NOMO-1 treated with DMSO at 0.1 percent for 48 hours (cell line): ENCODE measurements around the gene GRB2.
"Not testable (repeated sequence)": the region's sequence is repeated elsewhere in the genome, so short reads cannot be mapped to it uniquely, and the experiment has no call there.

Experiments
- DNase-seq: peaks from one replicate; lab custom pipeline; 2025; ENCODE audit not compliant: unreplicated experiment; lab: John Stamatoyannopoulos, UW

The GRB2 gene

DNA sequence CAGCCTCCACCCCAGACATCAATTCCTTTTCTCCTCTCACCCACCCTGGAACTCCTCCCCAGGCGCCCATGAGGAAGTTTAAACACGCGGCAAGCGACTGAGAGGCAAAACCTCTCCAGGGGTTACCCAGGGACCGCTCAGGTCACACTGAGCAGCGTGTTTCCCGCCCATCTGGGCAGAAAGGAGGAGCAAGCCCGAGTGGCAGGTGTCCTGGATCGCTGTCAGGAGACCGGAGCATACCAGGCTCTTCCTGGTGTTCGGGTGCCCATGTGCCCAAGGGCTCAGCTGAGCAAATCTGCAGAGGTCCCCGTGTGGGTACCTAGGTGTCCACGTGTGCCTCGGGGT, 116.7 kb downstream of the GRB2 start:
- no peak for DNase-seq

DNA sequence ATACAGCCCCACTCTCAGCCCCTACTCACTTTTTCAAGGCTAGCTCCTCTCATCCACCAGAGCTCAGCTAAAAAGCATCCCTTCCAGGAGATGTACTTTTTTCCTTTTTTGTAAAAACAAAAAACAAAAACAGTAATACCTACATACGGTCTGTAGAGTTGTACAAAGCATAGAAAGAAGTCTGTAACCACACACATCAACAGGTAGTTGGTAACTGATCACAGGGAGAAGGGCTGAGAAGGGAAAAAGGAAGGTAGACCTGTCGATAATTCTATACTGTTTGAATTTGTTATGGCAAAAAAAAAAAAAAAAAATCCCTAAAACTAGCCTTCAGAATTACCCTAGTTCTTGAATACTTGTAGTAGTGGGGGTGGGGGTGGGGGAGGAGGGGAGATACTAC, 117.1 kb downstream of the GRB2 start:
- no peak for DNase-seq

DNA sequence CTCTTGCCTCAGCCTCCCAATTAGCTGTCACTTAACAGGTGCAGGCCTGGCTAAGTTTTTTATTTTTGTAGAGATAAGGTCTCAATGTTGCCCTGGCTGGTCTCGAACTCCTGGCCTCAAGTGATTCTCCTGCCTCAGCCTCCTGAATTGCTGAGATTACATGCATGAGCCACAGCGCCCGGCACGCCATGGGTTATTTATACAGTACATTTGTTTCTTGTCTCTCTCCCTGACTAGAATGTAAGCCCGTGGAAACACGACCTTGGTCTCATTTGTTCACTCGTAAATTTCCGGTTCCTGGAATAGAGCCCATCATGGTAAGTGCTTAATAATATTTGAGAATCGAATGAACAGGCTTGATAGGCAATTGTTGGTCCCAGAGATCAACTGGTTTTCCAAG, 118.3 kb downstream of the GRB2 start:
- DNase-seq = no peak

DNA sequence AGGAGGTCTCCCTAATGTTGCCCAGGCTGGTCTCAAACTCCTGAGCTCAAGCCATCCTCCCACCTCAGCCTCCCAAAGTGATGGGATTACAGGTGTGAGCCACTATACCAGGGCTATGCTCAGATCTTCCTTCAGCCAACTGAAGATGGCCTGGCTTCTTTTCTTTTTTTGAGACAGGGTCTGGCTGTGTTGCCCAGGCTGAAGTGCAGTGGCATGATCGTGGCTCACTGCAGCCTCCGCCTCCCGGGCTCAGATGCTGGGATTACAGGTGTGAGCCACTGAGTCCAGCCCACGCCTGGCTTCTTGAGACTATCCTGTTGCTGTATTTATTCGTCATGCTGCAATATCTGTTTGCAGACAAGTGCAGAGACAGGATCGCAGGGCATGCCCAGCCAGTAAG, 120.4 kb downstream of the GRB2 start:
- DNase-seq = no peak

DNA sequence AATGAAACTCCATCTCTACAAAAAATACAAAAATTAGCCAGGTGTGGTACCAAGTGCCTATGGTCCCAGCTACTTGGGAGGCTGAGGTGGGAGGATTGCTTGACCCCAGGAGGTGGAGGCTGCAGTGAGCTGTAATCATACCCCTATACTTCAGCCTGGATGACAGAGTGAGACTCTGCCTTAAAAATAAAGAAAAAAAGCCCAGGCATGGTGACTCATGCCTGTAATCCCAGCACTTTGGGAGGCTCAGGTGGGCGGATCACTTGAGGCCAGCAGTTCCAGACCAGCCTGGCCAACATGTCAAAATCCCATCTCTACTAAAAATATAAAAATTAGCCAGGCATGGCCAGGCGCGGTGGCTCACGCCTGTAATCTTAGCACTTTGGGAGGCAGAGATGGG, 125.3 kb downstream of the GRB2 start:
- not testable (repeated sequence) for DNase-seq

DNA sequence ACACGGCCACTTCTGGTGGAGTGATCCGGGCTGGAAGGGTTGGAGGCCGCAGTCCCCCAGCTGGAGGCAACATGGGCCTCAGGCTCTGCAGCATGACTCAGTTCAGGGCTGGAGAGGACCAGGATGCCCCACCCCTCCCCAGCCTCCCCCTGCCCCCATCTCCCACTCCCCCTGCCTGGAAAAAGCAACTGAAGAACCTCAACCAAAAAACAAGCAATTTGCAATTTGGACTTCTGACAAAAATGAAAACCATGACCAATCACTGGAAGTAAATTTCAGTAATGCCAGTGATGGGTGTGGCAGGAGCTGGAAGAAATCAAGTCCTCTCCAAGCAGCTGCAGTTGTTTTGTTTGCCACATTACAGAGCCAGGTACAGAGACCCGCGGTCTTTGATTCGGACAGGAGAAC, 127.8 kb downstream of the GRB2 start:
- DNase-seq = no peak

DNA sequence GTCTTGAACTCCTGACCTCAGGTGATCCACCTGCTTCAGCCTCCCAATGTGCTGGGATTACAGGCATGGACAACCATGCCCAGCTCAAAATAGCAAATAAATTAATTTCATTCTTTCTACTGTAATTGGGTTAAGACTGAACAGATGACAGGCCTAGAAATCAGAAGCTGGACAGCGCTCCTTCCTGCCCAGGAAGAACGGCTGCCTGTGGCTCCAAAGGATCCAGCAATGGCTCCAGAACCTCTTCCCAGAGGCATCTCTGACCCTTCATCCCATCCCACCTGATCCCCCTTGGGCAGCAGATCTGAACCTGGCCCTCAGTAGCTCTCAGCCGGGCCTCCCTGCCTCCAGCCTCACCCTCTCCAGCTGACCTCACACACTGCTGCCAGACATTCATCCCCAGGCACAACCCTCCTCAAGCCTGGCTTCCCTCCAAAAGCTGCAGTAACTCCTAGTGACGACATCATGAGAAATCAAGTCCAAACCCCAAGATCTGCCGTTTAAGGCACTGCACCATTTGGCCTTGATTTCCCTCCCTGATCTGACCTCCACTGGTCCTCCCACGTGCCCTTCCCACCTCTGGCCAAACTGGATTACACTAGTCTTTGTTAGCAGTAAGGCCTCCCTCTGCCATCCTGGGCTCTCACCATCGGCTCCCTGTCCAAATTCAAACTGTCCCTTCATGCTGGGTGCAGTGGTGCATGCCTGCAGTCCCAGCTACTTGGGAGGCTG, 131.3 kb downstream of the GRB2 start:
- DNase-seq = no peak

DNA sequence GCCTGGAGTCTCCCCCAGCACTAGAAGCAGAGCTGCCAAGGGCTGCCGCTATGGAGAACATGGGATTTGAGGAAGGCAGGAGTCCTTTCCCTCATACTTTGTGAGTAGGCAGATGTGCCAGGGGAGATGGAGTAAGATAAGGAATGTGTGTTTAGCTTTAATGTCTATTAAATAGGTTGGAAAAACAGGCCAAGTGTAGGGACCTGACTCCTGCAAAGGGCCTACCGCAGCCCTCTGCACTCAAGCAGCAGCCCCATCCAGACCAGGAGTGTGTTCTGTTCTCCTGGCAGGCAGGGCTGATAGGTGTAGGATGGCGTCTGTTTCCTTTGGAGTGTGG, 132.7 kb downstream of the GRB2 start:
- DNase-seq = no peak

DNA sequence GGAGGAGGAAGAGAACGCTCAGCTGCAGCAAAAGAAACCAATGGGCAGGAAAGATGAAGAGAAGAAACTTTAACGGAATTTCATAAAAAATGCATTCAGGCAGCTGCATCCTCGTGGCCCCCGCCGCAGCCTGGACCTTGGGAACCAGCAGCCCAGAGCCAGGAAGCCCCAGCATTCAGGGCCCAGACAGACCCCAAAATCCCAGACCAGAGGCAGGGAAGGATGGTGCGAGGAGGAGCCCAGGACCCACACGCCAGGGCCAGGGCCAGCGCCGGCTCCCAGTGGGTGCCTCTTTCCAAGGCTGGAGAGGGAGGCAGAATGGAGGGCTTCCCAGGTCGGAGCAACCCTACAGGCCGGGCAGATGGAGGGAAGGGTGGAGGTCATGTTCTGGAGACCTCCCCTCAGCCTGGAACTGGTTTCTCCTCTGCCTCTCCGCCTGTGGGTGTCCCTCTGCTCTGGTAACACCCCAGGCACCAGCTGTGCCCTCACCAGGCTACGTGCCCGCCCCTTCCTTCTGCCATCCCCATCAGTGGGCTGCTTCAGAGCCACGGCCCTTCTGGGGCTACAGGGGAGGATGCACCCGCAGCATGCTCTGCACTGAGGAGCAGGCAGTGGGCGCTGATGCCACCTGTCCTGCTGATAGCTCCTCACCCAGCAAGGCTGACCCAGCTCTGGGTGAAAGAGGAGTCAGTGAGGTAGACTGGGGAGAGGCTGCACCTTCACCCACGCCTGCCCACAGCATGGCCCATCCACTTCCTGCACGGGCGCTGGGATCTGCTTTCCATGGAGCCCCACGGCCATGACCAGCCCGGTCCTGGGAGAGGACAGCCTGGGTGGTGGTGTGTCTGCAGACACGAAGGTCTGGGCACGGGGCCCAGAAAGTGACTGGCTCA, 133.3 kb downstream of the GRB2 start:
- DNase-seq = no peak

DNA sequence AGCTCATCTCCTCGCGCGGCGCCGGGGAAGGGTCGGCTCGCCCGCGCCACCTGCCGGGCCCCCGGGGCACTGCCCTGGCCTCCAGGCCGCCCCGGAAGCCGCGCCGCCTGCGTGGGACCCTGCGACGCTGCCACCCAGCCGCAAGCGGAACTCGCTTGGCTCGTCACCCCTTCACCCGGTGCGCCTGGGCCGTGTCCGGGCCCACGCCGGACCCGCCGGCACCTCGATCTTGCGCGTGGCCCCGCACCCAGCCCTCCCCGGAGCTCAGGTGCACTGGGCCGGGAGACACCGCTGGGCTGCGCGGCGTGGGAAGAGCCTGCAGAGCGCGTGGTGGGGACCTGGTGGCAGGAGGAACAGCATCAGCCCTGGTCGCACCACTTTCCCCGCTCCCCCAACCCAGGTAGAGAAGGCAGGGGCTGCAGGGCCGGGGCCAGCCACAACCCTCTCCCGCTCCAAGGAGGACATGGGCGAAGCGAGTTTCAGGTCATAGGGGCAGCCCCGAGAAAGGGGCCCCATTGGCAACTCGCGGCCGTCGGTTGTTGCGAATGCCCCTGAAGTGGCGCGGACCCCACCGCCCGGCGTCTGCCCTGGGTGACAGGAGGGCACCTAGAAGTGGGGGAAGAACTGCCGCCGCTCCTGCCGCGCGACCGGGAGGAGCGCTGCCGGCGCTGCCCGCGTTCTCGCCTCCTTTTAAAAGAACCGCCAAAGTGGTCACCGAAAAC, 134.1 kb downstream of the GRB2 start:
- peak; percentile 73 for DNase-seq

DNA sequence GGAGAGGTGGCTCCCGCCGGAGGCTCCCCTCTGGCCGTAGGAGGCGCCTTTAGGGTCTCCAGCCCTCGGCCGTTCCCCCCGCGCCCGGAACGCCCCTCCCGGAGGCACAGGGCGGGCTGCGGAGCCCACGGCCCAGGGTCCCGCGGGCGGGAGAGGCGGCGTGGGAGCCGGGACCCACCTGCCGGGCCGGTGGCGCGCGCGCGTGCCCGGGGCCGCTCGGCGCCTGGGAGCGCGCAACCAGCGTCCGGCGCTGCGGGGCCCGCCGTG, 134.6 kb downstream of the GRB2 start, which contains the start of gene MIF4GD:
MIF4GD (minus strand) TSS at position 266 of the 267 bp plus-strand sequence. CDS start 1,036 bp downstream, outside the sequence.
- no peak for DNase-seq

DNA sequence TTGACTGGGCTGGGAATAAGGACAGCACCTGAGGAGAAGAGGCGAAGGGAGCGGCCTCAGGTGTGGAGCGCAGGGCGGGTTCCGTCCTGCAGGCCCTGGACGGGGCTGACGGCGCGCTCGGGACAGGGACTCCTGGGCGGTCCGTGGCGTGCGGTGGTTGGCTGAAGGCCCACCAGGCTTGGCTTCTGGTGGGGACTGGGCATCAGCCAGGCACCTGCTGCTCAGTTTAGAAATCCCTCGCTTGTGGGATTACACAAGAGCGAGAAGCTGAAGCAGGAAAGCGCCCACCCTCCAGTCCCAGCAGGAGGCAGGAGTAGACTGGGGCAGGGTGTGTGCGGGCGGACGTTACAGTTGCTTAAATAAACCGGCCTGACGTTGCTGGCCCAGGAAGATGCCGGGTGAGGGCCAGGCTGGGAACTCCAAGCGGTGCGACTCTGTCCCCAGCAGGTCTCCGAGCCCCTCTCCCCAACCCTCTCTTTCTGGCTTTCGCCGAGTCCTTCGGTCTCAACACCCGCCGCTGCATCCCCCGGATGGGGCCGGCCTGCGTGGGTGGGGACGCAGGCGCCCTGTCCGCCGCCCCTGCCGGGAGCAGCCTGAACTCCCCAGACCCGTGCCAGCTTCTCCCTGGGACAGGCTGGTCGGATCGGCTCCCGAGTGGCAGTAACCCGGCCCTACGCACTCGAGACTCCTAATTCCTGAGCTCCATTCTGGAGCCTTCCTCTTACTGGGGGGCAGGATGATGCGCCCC, 135.1 kb downstream of the GRB2 start:
- DNase-seq = peak; percentile 70

DNA sequence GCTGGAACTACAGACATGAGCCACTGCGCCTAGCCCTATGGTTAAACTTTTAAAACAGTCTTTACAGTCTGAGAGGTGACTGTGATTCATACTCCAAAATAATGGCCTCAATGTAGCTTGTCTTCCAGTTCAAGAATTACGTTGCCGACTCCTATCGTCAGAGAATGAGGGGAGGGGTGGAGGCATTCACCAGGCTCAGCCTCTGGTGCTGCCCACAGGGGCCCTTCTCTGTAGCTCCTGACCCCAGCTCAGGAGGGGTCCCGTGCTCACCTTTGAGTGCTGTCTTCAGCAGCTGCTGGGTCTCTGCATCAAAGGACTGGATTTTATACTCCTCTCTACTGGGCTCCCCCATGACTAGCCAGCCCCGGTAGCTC, 135.6 kb downstream of the GRB2 start:
- no peak for DNase-seq
